CD4-positive, alpha-beta memory T cell (primary cell): ENCODE results near the gene RERG. TPM values are rescaled to one million over a fixed set of nuclear protein-coding genes. Genes with fewer than 3 reads are reported as not detected.

Experiments used
- CTCF ChIA-PET: fragments of 350-600 bp; sonication (Branson Sonifier 250); formaldehyde crosslinking; loops from one replicate; lab custom pipeline; 2021; ENCODE audit warnings: inconsistent platforms; ENCODE audit not compliant: partially characterized antibody; lab: Charles Lee
- POLR2A ChIA-PET: fragments of 350-600 bp; sonication (Branson Sonifier 250); formaldehyde crosslinking; loops from one replicate; lab custom pipeline; 2021; ENCODE audit not compliant: partially characterized antibody; lab: Charles Lee
- DNase-seq, 5 donors: peaks; one replicate each; pipeline versions ENCODE4 v3.0.0 to v3.0.0-alpha.2; 2020 to 2022; ENCODE audit warnings: mixed read lengths in 1 of 5
- H3K27ac ChIP-seq: one replicate; pipeline ENCODE4 v1.7.0; 2013; ENCODE audit warnings: low read depth, low read length
- H3K27me3 ChIP-seq: 2 replicates; pipeline ENCODE4 v1.7.0; 2013; ENCODE audit warnings: mild to moderate bottlenecking, low read length, moderate library complexity; ENCODE audit not compliant: insufficient read depth
- H3K36me3 ChIP-seq: 2 replicates; pipeline ENCODE4 v1.7.0; 2013; ENCODE audit warnings: mild to moderate bottlenecking, low read length, moderate library complexity; ENCODE audit not compliant: insufficient read depth
- H3K4me1 ChIP-seq: 2 replicates; pipeline ENCODE4 v1.7.0; 2013; ENCODE audit warnings: mild to moderate bottlenecking, low read length, moderate library complexity; ENCODE audit not compliant: insufficient read depth
- H3K4me3 ChIP-seq, 2 donors: one replicate each; pipeline ENCODE4 v1.7.0; 2013; ENCODE audit warnings: low read length in 2 of 2, mild to moderate bottlenecking in 1 of 2
- H3K9me3 ChIP-seq, 2 donors: one replicate each; pipeline ENCODE4 v1.7.0; 2013; ENCODE audit warnings: low read length in 2 of 2, control low read depth in 1 of 2; ENCODE audit not compliant: control insufficient read depth in 1 of 2
- H3K27ac Mint-ChIP-seq, 7 donors: one replicate each; pipeline ENCODE4 v1.8.0; 2020 to 2021; ENCODE audit warnings: mixed read lengths in 7 of 7, mild to moderate bottlenecking in 6 of 7, inconsistent platforms in 3 of 7, moderate library complexity in 3 of 7
- H3K27me3 Mint-ChIP-seq, 2 donors: one replicate each; pipeline ENCODE4 v1.8.0; 2020 to 2021; ENCODE audit warnings: mixed read lengths in 2 of 2
- H3K36me3 Mint-ChIP-seq, 2 donors: one replicate each; pipeline ENCODE4 v1.8.0; 2020 to 2021; ENCODE audit warnings: mixed read lengths in 2 of 2, inconsistent platforms in 1 of 2, mild to moderate bottlenecking in 1 of 2
- H3K4me1 Mint-ChIP-seq, 4 donors: one replicate each; pipeline ENCODE4 v1.8.0; 2020 to 2021; ENCODE audit warnings: mixed read lengths in 4 of 4, mild to moderate bottlenecking in 1 of 4
- H3K4me3 Mint-ChIP-seq, 8 donors: one replicate each; pipeline ENCODE4 v1.8.0; 2020 to 2021; ENCODE audit warnings: mixed read lengths in 8 of 8, mild to moderate bottlenecking in 7 of 8, moderate library complexity in 6 of 8, inconsistent platforms in 3 of 8
- H3K9me3 Mint-ChIP-seq, 8 donors: one replicate each; pipeline ENCODE4 v1.8.0; 2020 to 2021; ENCODE audit warnings: mixed read lengths in 8 of 8, mild to moderate bottlenecking in 5 of 8, inconsistent platforms in 3 of 8, moderate library complexity in 1 of 8
- intact Hi-C: fragments of 100-400 bp; cut with micrococcal nuclease; formaldehyde crosslinking; loops from one replicate; pipeline ENCODE4 v1.15.1; 2023
- polyA plus RNA-seq, 2 donors: library from polyadenylated mRNA; unstranded; fragments of 300-500 nt; fragmentation: Illumina TruSeq; gene quantifications; one replicate each; pipeline ENCODE4 v1.2.3, GENCODE V29; 2021
- total RNA-seq, 2 experiments: library from RNA; stranded (reverse); gene quantifications; one replicate each; pipeline ENCODE4 v1.2.3, GENCODE V29; 2021

The RERG gene
- total and polyA plus RNA-seq, 4 experiments from 2014 or later: not detected

DNA sequence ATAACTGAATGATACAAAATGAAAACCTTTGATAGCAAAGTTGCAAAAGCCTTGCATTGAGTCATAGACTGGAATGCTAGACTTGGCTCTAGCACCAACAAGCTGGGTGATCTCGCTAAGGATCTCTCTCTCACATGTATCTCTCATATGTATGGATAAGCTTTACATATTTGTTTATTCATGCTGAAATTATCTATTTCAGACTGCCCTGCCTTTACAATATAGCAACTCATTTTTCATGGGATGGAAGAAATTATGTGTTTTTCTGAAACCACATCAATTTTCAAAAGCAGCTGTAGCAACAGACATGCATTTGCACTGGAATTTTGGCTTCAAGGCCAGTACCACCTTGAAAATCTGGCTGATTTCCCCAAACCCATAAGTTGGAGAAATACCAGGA is 11.4 kb downstream of the RERG start:
- Histone ChIP-seq H3K27ac (no peak overlapping the region), H3K4me1 (no peaks in the 10 kb centered on the region), H3K27me3 (no peaks in the 10 kb centered on the region), H3K36me3 (no peaks in the 10 kb centered on the region), H3K4me3 (no peak overlapping the region), H3K9me3 (no peaks in the 10 kb centered on the region)
- CTCF ChIA-PET: no interaction called here
- no peak for DNase-seq
- intact Hi-C loops: no loop called here
- Mint-ChIP-seq H3K27ac (no peak overlapping the region), H3K9me3 (no peaks in the 10 kb centered on the region), H3K4me1 (no peaks in the 10 kb centered on the region), H3K4me3 (no peak overlapping the region), H3K36me3 (no peaks in the 10 kb centered on the region), H3K27me3 (peaks cover 6 to 19% of the 10 kb centered on the region in 2 donors)
- POLR2A ChIA-PET: no interaction called here

GRCh38 chr12:15208871-15209656 is 12.2 kb downstream of the RERG start:
- no peaks in the 10 kb centered on the region for H3K27me3 ChIP-seq
- CTCF ChIA-PET: no interaction called here
- Mint-ChIP-seq H3K4me3 (no peak overlapping the region), H3K36me3 (no peaks in the 10 kb centered on the region), H3K27ac (no peak overlapping the region), H3K4me1 (no peaks in the 10 kb centered on the region), H3K9me3 (no peaks in the 10 kb centered on the region), H3K27me3 (peaks cover 6 to 19% of the 10 kb centered on the region in 2 donors)
- H3K4me1 ChIP-seq: no peaks in the 10 kb centered on the region
- POLR2A ChIA-PET: no interaction called here
- H3K4me3 ChIP-seq: no peak overlapping the region
- H3K36me3 ChIP-seq: no peaks in the 10 kb centered on the region
- intact Hi-C loops: no loop called here
- no peaks in the 10 kb centered on the region for H3K9me3 ChIP-seq
- DNase-seq: no peak
- no peak overlapping the region for H3K27ac ChIP-seq

- H3K4me1 ChIP-seq: no peaks in the 10 kb centered on the region
- H3K36me3 ChIP-seq: no peaks in the 10 kb centered on the region
- POLR2A ChIA-PET: no interaction called here
- no peak overlapping the region for H3K4me3 ChIP-seq
- no peaks in the 10 kb centered on the region for H3K9me3 ChIP-seq
- H3K27me3 ChIP-seq: no peaks in the 10 kb centered on the region
- CTCF ChIA-PET: no interaction called here
- no peak overlapping the region for H3K27ac ChIP-seq
- Mint-ChIP-seq H3K4me1 (no peaks in the 10 kb centered on the region), H3K9me3 (no peaks in the 10 kb centered on the region), H3K36me3 (no peaks in the 10 kb centered on the region), H3K27ac (no peak overlapping the region), H3K27me3 (peaks cover 6 to 17% of the 10 kb centered on the region in 2 donors), H3K4me3 (no peak overlapping the region)
- intact Hi-C loops: no loop called here
- no peak for DNase-seq
These were observed 13.1 kb downstream of the RERG start for GRCh38 chr12:15208140-15208539.

GRCh38 chr12:15206831-15207389 is 14.3 kb downstream of the RERG start:
- DNase-seq: no peak
- intact Hi-C loops: no loop called here
- ChIA-PET CTCF (interaction anchor here (1.3 to 1.7 kb wide), 3 partner anchors 8 to 14 kb away, joined by 4 to 11 read pairs (median 6); partner anchors contain the start of gene RERG), POLR2A (no interaction called here)
- no peak overlapping the region for H3K27ac Mint-ChIP-seq
- Histone ChIP-seq H3K27me3 (no peaks in the 10 kb centered on the region), H3K4me3 (no peak overlapping the region), H3K9me3 (no peaks in the 10 kb centered on the region), H3K36me3 (no peaks in the 10 kb centered on the region), H3K27ac (no peak overlapping the region), H3K4me1 (no peaks in the 10 kb centered on the region)
- no peaks in the 10 kb centered on the region for H3K36me3 Mint-ChIP-seq
- no peaks in the 10 kb centered on the region for H3K4me1 Mint-ChIP-seq
- H3K4me3 Mint-ChIP-seq: no peak overlapping the region
- no peaks in the 10 kb centered on the region for H3K9me3 Mint-ChIP-seq
- peaks cover 6 to 15% of the 10 kb centered on the region in 2 donors for H3K27me3 Mint-ChIP-seq

DNA sequence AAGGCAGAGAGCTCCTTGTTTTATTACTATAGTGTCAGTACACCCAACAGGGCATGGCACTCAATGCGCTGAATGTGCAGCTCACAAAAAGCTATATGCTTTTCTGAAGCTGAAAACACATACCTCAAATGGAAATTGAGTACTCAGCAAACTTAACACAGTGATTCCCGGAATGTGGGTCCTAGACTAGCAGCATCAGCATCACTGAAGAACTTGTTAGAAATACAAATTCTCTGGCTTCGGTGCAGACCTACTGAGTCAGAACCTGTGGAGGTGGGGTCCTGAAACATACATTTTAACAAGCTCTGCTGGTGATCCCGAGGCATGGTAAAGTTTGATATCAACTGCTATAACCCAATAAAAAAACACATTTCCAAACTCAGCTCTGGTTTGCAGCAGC is 14.9 kb downstream of the RERG start:
- Mint-ChIP-seq H3K36me3 (no peaks in the 10 kb centered on the region), H3K27ac (no peak overlapping the region), H3K4me3 (no peak overlapping the region), H3K9me3 (no peaks in the 10 kb centered on the region), H3K4me1 (no peaks in the 10 kb centered on the region), H3K27me3 (peaks cover 4 to 14% of the 10 kb centered on the region in 2 donors)
- H3K27ac ChIP-seq: no peak overlapping the region
- no peak for DNase-seq
- H3K4me1 ChIP-seq: no peaks in the 10 kb centered on the region
- ChIA-PET CTCF (interaction anchor here (1.3 to 1.7 kb wide), 3 partner anchors 9 to 15 kb away, joined by 4 to 11 read pairs (median 6); partner anchors contain the start of gene RERG), POLR2A (no interaction called here)
- intact Hi-C loops: no loop called here
- no peak overlapping the region for H3K4me3 ChIP-seq
- no peaks in the 10 kb centered on the region for H3K9me3 ChIP-seq
- H3K36me3 ChIP-seq: no peaks in the 10 kb centered on the region
- no peaks in the 10 kb centered on the region for H3K27me3 ChIP-seq

GRCh38 chr12:15205341-15206010 is 15.7 kb downstream of the RERG start:
- CTCF ChIA-PET: interaction anchor here (1.3 to 1.7 kb wide), 3 partner anchors 10 to 16 kb away, joined by 4 to 11 read pairs (median 6); partner anchors contain the start of gene RERG
- no peaks in the 10 kb centered on the region for H3K4me1 ChIP-seq
- intact Hi-C loops: no loop called here
- no peaks in the 10 kb centered on the region for H3K36me3 ChIP-seq
- POLR2A ChIA-PET: no interaction called here
- no peaks in the 10 kb centered on the region for H3K9me3 ChIP-seq
- no peak for DNase-seq
- H3K27me3 ChIP-seq: no peaks in the 10 kb centered on the region
- no peaks in the 10 kb centered on the region for H3K36me3 Mint-ChIP-seq
- H3K4me3 ChIP-seq: no peak overlapping the region
- peaks cover 2 to 9% of the 10 kb centered on the region in 2 donors for H3K27me3 Mint-ChIP-seq
- no peak overlapping the region for H3K4me3 Mint-ChIP-seq
- H3K27ac Mint-ChIP-seq: no peak overlapping the region
- no peak overlapping the region for H3K27ac ChIP-seq
- no peaks in the 10 kb centered on the region for H3K4me1 Mint-ChIP-seq
- H3K9me3 Mint-ChIP-seq: no peaks in the 10 kb centered on the region

- Histone ChIP-seq H3K27ac (no peak overlapping the region), H3K9me3 (no peaks in the 10 kb centered on the region), H3K36me3 (no peaks in the 10 kb centered on the region), H3K27me3 (no peaks in the 10 kb centered on the region), H3K4me3 (no peak overlapping the region), H3K4me1 (no peaks in the 10 kb centered on the region)
- Mint-ChIP-seq H3K4me3 (no peak overlapping the region), H3K36me3 (no peaks in the 10 kb centered on the region), H3K4me1 (no peaks in the 10 kb centered on the region), H3K27ac (no peak overlapping the region), H3K9me3 (no peaks in the 10 kb centered on the region), H3K27me3 (no peaks in the 10 kb centered on the region)
- intact Hi-C loops: no loop called here
- CTCF ChIA-PET: interaction anchor here (2.6 kb wide), 1 partner anchor 20 kb away, joined by 14 read pairs; the partner anchor contains the start of gene RERG
- DNase-seq: no peak
- POLR2A ChIA-PET: no interaction called here
These were observed 19.8 kb downstream of the RERG start for GRCh38 chr12:15201456-15201855.
